22Rv1 (cell line): ENCODE results near the gene MSX1.
"Not testable (repeated sequence)": the region's sequence is repeated elsewhere in the genome, so short reads cannot be mapped to it uniquely, and the experiment has no call there.

Experiments
- H3K27ac ChIP-seq: fragments of 450-650 bp; 2 replicates; pipeline ENCODE4 v1.5.1; 2017
- CTCF ChIP-seq: fragments of 450-650 bp; IDR thresholded peaks from 2 replicates; pipeline ENCODE4 v1.5.1; 2017; ENCODE audit warnings: mild to moderate bottlenecking
- ZFX ChIP-seq: fragments of 450-650 bp; IDR thresholded peaks from 2 replicates; pipeline ENCODE4 v1.6.1; 2017; ENCODE audit warnings: antibody characterized with exemption, borderline replicate concordance

The MSX1 gene

GRCh38 chr4:4820739-4821138 is 38.7 kb upstream of the MSX1 start:
- no peak overlapping the region for H3K27ac ChIP-seq
- TF ChIP-seq CTCF (no peak), ZFX (no peak)

- TF ChIP-seq CTCF (no peak), ZFX (no peak)
- H3K27ac ChIP-seq: no peak overlapping the region
Observed at GRCh38 chr4:4821577-4821976, 37.9 kb upstream of the MSX1 start.

GRCh38 chr4:4822286-4822685 is 37.2 kb upstream of the MSX1 start:
- H3K27ac ChIP-seq: not testable (repeated sequence)

- TF ChIP-seq ZFX (no peak), CTCF (no peak)
- no peak overlapping the region for H3K27ac ChIP-seq
Observed at GRCh38 chr4:4823621-4824162, 35.8 kb upstream of the MSX1 start.

- H3K27ac ChIP-seq: no peak overlapping the region
- TF ChIP-seq CTCF (no peak), ZFX (no peak)
Observed at GRCh38 chr4:4824232-4824631, 35.2 kb upstream of the MSX1 start.

GRCh38 chr4:4825431-4825830 is 34.0 kb upstream of the MSX1 start:
- no peak overlapping the region for H3K27ac ChIP-seq
- TF ChIP-seq CTCF: no peak
- TF ChIP-seq ZFX: no peak

GRCh38 chr4:4829837-4830236 is 29.6 kb upstream of the MSX1 start:
- no peak for TF ChIP-seq CTCF
- H3K27ac ChIP-seq: no peak overlapping the region

- TF ChIP-seq CTCF (no peak), ZFX (no peak)
- H3K27ac ChIP-seq: no peak overlapping the region
Observed at GRCh38 chr4:4831266-4831665, 28.2 kb upstream of the MSX1 start.
